GM06990 (cell line): ENCODE measurements around the gene SUMF2.

Experiments
- DNase-seq: peaks from one replicate; pipeline ENCODE4 v3.0.0-alpha.2; 2011; ENCODE audit not compliant: insufficient read length; ENCODE audit errors: extremely low read depth
- H3K27me3 ChIP-seq: replicated peaks from 2 replicates; pipeline ENCODE4 v1.6.0; 2011; ENCODE audit warnings: low read length; ENCODE audit not compliant: control insufficient read depth, insufficient read depth
- H3K36me3 ChIP-seq: 2 replicates; pipeline ENCODE4 v1.5.1; 2011; ENCODE audit warnings: low read length; ENCODE audit not compliant: control insufficient read depth, insufficient read depth
- H3K4me3 ChIP-seq: replicated peaks from 2 replicates; pipeline ENCODE4 v1.5.1; 2011; ENCODE audit warnings: low read depth, mild to moderate bottlenecking, control low read depth, low read length
- CTCF ChIP-seq: IDR thresholded peaks from 2 replicates; pipeline ENCODE4 v1.5.1; 2011; ENCODE audit warnings: low read length, control low read depth, mild to moderate bottlenecking, inconsistent platforms; ENCODE audit not compliant: insufficient read depth, poor library complexity, severe bottlenecking

The SUMF2 gene

GRCh38 chr7:56115852-56116538, 51.9 kb downstream of the SUMF2 start, which contains the start of gene NUPR2:
Gene NUPR2, minus strand, starts transcription at chr7:56116417. Its CDS starts 103 bp downstream, at chr7:56116314.
- peak; percentile 32 for DNase-seq
- Histone ChIP-seq H3K36me3 (no peaks in the 10 kb centered on the region), H3K4me3 (no peak within 1 kb of the TSS), H3K27me3 (no peaks in the 10 kb centered on the region)
- TF ChIP-seq CTCF, result no peak

GRCh38 chr7:56121440-56121839, 57.4 kb downstream of the SUMF2 start:
- no peaks in the 10 kb centered on the region for H3K27me3 ChIP-seq
- no peak for TF ChIP-seq CTCF
- H3K4me3 ChIP-seq, result no peak overlapping the region
- no peaks in the 10 kb centered on the region for H3K36me3 ChIP-seq
- no peak for DNase-seq

- no peak for DNase-seq
- Histone ChIP-seq H3K27me3 (no peaks in the 10 kb centered on the region; the same call in 1 of the 2 replicates), H3K36me3 (no peaks in the 10 kb centered on the region), H3K4me3 (no peak overlapping the region)
- no peak for TF ChIP-seq CTCF
These were observed 60.9 kb downstream of the SUMF2 start for GRCh38 chr7:56124981-56125380.

- no peak for DNase-seq
- no peak for TF ChIP-seq CTCF
- no peaks in the 10 kb centered on the region; the same call in 1 of the 2 replicates for H3K27me3 ChIP-seq
- no peaks in the 10 kb centered on the region for H3K36me3 ChIP-seq
- H3K4me3 ChIP-seq, result no peak overlapping the region
These were observed 61.7 kb downstream of the SUMF2 start for GRCh38 chr7:56125831-56126230.

GRCh38 chr7:56127241-56127975, 63.3 kb downstream of the SUMF2 start:
- H3K27me3 ChIP-seq, result no peaks in the 10 kb centered on the region; the same call in 1 of the 2 replicates
- no peak for DNase-seq
- TF ChIP-seq CTCF, result no peak
- no peaks in the 10 kb centered on the region for H3K36me3 ChIP-seq
- no peak overlapping the region for H3K4me3 ChIP-seq
